Measurements from ENCODE around the gene H6PD.

H6PD gene

DNA sequence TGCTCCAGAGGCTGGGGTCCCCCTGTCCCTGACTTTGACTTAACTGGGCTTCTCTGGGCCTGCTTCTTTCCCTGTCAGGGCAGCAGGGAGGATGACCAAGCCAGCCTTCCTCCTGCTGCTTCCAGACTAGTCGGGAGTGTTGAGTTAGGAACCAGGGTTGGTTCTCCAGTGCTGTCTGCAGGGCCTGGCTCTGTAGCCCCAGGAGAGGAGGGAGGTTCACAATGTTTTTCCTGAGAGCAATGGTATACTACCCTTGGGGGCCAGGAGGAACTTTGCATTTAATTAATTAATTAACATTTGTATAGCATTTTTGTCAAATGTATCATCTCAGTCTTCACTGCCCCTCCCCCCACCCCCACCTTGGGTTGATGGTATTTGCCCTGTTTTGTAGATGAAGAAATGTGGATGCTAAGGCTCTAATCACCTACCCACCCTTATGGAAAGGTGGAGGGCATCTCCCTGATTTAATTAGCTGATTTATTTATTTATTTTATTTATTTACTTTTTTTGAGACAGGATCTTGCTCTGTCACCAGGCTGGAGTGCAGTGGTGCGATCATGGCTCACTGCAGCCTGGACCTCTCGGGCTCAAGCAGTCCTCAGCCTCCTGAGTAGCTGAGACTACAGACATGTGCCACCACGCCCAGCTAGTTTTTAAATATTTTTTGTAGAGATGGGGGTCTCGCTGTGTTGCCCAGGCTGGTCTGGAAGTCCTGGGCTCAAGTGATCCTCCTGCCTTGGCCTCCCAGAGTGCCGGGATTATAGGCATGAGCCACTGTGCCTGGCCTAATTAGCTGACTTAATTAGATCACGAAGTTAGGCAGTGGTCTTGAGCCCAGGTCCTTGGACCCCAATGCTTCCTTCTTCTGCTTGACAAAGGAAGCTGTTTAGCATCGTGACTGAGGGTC lies 6.6 kb downstream of the H6PD start:
- Mint-ChIP-seq H3K27ac (no peak overlapping the region), H3K36me3 (ENCODE audit: low read depth) (peaks cover 34% of the 10 kb centered on the region), H3K4me1 (peaks cover 52% of the 10 kb centered on the region), H3K4me3 (no peak overlapping the region), H3K27me3 (ENCODE audit: low read depth) (peaks cover 7% of the 10 kb centered on the region), H3K9me3 (no peaks in the 10 kb centered on the region)
- no peak for TF ChIP-seq CTCF (IDR thresholded peaks at IDR 0.05; ENCODE audit: unreplicated experiment in 3 of 3)

DNA sequence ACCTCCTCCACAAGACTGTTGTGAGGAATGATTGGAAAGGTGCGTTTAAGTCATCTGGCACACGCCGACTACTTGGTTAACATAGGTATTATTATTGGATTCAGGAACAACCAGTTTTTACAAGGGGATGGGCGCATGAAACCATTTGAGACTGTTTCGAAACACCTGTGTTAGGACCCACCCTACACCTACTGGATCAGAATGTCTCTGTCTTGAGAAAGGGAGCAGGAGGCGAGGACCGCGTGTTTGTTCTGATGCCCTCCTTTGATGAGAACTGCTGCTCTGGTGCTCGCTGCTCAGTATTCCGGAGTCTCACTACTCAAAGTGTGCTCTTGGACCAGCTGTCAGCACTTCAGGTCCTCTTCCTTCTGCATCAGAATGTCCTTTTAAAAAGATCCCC lies 7.3 kb downstream of the H6PD start:
- peaks cover 7% of the 10 kb centered on the region for H3K27me3 Mint-ChIP-seq (ENCODE audit: low read depth)
- no peak overlapping the region for H3K4me3 Mint-ChIP-seq
- TF ChIP-seq CTCF (IDR thresholded peaks at IDR 0.05; ENCODE audit: unreplicated experiment in 3 of 3): no peak
- H3K27ac Mint-ChIP-seq: peak overlapping the region in 2 of 3 experiments; percentile 30 to 42
- no peaks in the 10 kb centered on the region for H3K9me3 Mint-ChIP-seq
- H3K36me3 Mint-ChIP-seq (ENCODE audit: low read depth): peaks cover 37% of the 10 kb centered on the region
- H3K4me1 Mint-ChIP-seq: peaks cover 47% of the 10 kb centered on the region

DNA sequence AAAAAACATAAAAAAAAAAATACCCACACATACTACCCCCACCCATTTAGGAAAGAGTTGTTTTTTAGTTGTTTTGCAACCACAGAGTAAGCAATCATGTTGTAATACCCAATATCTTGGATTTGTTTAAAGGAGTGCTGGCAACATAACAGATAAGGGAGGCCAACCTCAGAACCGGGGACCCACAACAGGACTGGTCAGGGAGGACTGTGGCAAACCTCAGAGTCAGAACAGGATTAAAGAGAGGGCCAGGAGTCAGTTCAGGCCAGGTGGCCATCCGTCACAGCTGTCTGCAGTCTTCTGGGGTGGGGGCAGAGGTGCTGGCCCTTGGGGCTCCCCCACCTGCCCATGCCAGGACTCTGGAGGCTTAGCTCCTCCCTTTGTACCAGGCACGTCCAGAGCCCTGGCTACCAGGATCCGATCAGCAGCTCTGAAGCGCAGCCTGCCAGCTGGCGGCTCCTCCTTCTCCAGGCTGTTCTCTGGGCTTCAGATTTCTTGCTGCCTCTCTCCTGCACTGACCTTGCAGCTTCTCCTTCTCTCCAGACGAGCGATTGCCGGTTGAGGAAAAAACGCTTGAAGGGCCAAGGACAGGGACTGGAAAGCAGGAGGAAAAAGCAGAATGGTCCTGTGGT lies 7.9 kb downstream of the H6PD start:
- peaks cover 37% of the 10 kb centered on the region for H3K36me3 Mint-ChIP-seq (ENCODE audit: low read depth)
- peaks cover 7% of the 10 kb centered on the region for H3K27me3 Mint-ChIP-seq (ENCODE audit: low read depth)
- H3K4me1 Mint-ChIP-seq: peaks cover 44% of the 10 kb centered on the region
- peak overlapping the region in 2 of 3 experiments; percentile 30 to 42 for H3K27ac Mint-ChIP-seq
- H3K9me3 Mint-ChIP-seq: no peaks in the 10 kb centered on the region
- TF ChIP-seq CTCF (IDR thresholded peaks at IDR 0.05; ENCODE audit: unreplicated experiment in 3 of 3): no peak
- no peak overlapping the region for H3K4me3 Mint-ChIP-seq

GRCh38 chr1:9243066-9243739 lies 8.6 kb downstream of the H6PD start:
- Mint-ChIP-seq H3K4me1 (peaks cover 37% of the 10 kb centered on the region), H3K9me3 (no peaks in the 10 kb centered on the region), H3K27ac (no peak overlapping the region), H3K27me3 (ENCODE audit: low read depth) (peaks cover 7% of the 10 kb centered on the region), H3K4me3 (no peak overlapping the region), H3K36me3 (ENCODE audit: low read depth) (peaks cover 34% of the 10 kb centered on the region)
- no peak for TF ChIP-seq CTCF (IDR thresholded peaks at IDR 0.05; ENCODE audit: unreplicated experiment in 3 of 3)

GRCh38 chr1:9244501-9245229 lies 10.1 kb downstream of the H6PD start:
- H3K4me3 Mint-ChIP-seq: no peak overlapping the region
- H3K36me3 Mint-ChIP-seq (ENCODE audit: low read depth): peaks cover 33% of the 10 kb centered on the region
- H3K27me3 Mint-ChIP-seq (ENCODE audit: low read depth): peaks cover 7% of the 10 kb centered on the region
- peaks cover 29% of the 10 kb centered on the region for H3K4me1 Mint-ChIP-seq
- H3K27ac Mint-ChIP-seq: no peak overlapping the region
- no peak for TF ChIP-seq CTCF (IDR thresholded peaks at IDR 0.05; ENCODE audit: unreplicated experiment in 3 of 3)
- H3K9me3 Mint-ChIP-seq: no peaks in the 10 kb centered on the region

All from nephron (organoid).